ENCODE data around the gene THRAP3. TPM values are rescaled to one million over a fixed set of nuclear protein-coding genes. Genes with fewer than 3 reads are reported as not detected.

THRAP3 gene
- total and polyA plus RNA-seq, 2 experiments from 2014 or later: 48.6 to 92.9 TPM

GRCh38 chr1:36177589-36178431 is 46.4 kb upstream of the THRAP3 start:
- no peak for DNase-seq (ENCODE audit: low read depth in 1 of 2, low spot score in 1 of 2)
- H3K9me3 ChIP-seq (ENCODE audit: low read depth): no peaks in the 10 kb centered on the region
- peaks cover 31% of the 10 kb centered on the region for H3K4me1 ChIP-seq (ENCODE audit: low read depth)
- H3K27me3 ChIP-seq: no peaks in the 10 kb centered on the region
- TF ChIP-seq, protein P1, sequence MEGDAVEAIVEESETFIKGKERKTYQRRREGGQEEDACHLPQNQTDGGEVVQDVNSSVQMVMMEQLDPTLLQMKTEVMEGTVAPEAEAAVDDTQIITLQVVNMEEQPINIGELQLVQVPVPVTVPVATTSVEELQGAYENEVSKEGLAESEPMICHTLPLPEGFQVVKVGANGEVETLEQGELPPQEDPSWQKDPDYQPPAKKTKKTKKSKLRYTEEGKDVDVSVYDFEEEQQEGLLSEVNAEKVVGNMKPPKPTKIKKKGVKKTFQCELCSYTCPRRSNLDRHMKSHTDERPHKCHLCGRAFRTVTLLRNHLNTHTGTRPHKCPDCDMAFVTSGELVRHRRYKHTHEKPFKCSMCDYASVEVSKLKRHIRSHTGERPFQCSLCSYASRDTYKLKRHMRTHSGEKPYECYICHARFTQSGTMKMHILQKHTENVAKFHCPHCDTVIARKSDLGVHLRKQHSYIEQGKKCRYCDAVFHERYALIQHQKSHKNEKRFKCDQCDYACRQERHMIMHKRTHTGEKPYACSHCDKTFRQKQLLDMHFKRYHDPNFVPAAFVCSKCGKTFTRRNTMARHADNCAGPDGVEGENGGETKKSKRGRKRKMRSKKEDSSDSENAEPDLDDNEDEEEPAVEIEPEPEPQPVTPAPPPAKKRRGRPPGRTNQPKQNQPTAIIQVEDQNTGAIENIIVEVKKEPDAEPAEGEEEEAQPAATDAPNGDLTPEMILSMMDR (IDR thresholded peaks at IDR 0.05; ENCODE audit: low read depth, low read length): no peak
- no peak overlapping the region for H3K4me3 ChIP-seq
- H3K36me3 ChIP-seq: peaks cover 55% of the 10 kb centered on the region
- peak overlapping the region; percentile 64 for H3K27ac ChIP-seq

GRCh38 chr1:36178471-36179219 is 45.6 kb upstream of the THRAP3 start:
- H3K27me3 ChIP-seq: no peaks in the 10 kb centered on the region
- H3K4me1 ChIP-seq (ENCODE audit: low read depth): peaks cover 34% of the 10 kb centered on the region
- peak in 1 of 2 donors; percentile 66 for DNase-seq (ENCODE audit: low read depth in 1 of 2, low spot score in 1 of 2)
- peaks cover 46% of the 10 kb centered on the region for H3K36me3 ChIP-seq
- no peaks in the 10 kb centered on the region for H3K9me3 ChIP-seq (ENCODE audit: low read depth)
- peak overlapping the region; percentile 64 for H3K27ac ChIP-seq
- H3K4me3 ChIP-seq: no peak overlapping the region
- TF ChIP-seq, protein P1 (IDR thresholded peaks at IDR 0.05; ENCODE audit: low read depth, low read length): no peak

DNA sequence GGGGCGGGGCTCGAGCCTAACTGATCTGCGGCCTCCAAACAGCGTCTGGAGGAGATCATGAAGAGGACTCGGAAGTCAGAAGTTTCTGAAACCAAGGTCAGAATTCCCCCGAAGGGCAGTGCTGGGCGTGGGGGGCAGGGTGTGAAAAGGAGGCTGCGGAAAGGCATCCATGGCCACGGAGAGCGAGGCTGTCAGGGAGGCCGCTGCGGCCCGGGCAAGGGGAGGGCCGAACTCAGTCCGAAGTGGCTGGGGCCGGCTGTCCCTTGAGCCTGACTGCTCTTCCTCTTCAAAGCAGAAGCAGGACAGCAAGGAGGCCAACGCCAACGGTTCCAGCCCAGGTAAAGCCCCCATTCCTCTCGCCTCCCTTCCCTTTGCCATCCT is 45.0 kb upstream of the THRAP3 start:
- peak overlapping the region; percentile 64 for H3K27ac ChIP-seq
- no peak for DNase-seq (ENCODE audit: low read depth in 1 of 2, low spot score in 1 of 2)
- peaks cover 44% of the 10 kb centered on the region for H3K36me3 ChIP-seq
- H3K27me3 ChIP-seq: no peaks in the 10 kb centered on the region
- TF ChIP-seq, protein P1 (IDR thresholded peaks at IDR 0.05; ENCODE audit: low read depth, low read length): no peak
- H3K4me3 ChIP-seq: no peak overlapping the region
- no peaks in the 10 kb centered on the region for H3K9me3 ChIP-seq (ENCODE audit: low read depth)
- H3K4me1 ChIP-seq (ENCODE audit: low read depth): peaks cover 34% of the 10 kb centered on the region

GRCh38 chr1:36182734-36183133 is 41.5 kb upstream of the THRAP3 start:
- no peak for DNase-seq (ENCODE audit: low read depth in 1 of 2, low spot score in 1 of 2)
- peaks cover 21% of the 10 kb centered on the region for H3K4me1 ChIP-seq (ENCODE audit: low read depth)
- peaks cover 28% of the 10 kb centered on the region for H3K36me3 ChIP-seq
- no peaks in the 10 kb centered on the region for H3K27me3 ChIP-seq
- TF ChIP-seq, protein P1 (IDR thresholded peaks at IDR 0.05; ENCODE audit: low read depth, low read length): no peak
- peak overlapping the region; percentile 71 for H3K27ac ChIP-seq
- H3K9me3 ChIP-seq (ENCODE audit: low read depth): no peaks in the 10 kb centered on the region
- no peak overlapping the region for H3K4me3 ChIP-seq

DNA sequence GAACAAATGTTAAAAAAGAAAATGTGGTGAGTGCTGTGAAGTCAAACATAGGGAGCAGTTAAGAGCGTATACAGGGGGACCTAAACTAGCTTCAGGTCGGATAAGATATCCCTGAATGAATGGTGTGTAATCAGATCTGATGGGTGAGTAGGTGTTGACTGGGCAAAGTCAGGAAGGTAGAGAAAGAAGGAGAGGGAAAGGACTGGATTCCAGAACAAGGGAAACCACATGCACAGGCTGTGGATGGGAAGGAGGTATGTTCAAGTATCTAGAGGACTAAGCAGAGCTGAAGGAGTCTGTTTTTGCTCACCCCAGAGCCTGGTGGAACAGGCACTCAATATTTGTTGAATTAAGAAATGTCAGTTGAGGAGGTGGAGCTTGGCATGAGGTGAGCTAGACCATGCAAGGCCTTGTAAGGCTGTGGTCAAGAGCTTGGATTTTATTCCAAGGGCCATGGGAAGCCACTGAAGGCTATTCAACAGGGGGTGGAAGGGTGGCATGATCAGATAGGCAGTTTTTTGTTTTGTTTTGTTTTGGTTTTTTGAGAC is 40.9 kb upstream of the THRAP3 start:
- peak; percentile 18 to 68 for DNase-seq (ENCODE audit: low read depth in 1 of 2, low spot score in 1 of 2)
- Histone ChIP-seq H3K4me1 (ENCODE audit: low read depth) (peaks cover 19% of the 10 kb centered on the region), H3K27ac (peak overlapping the region; percentile 71), H3K27me3 (no peaks in the 10 kb centered on the region), H3K4me3 (no peak overlapping the region), H3K36me3 (peaks cover 24% of the 10 kb centered on the region), H3K9me3 (ENCODE audit: low read depth) (no peaks in the 10 kb centered on the region)
- TF ChIP-seq, protein P1 (IDR thresholded peaks at IDR 0.05; ENCODE audit: low read depth, low read length): no peak
